ENCODE data around the gene EIF2A.

The EIF2A gene

GRCh38 chr3:150626148-150626930 is 79.8 kb downstream of the EIF2A start:
- Mint-ChIP-seq H3K4me1 (ENCODE audit: low read depth) (peaks cover 17% of the 10 kb centered on the region), H3K27ac (no peak overlapping the region), H3K9me3 (ENCODE audit: low read depth) (no peaks in the 10 kb centered on the region), H3K36me3 (peaks cover 15% of the 10 kb centered on the region), H3K4me3 (no peak overlapping the region), H3K27me3 (no peaks in the 10 kb centered on the region)

DNA sequence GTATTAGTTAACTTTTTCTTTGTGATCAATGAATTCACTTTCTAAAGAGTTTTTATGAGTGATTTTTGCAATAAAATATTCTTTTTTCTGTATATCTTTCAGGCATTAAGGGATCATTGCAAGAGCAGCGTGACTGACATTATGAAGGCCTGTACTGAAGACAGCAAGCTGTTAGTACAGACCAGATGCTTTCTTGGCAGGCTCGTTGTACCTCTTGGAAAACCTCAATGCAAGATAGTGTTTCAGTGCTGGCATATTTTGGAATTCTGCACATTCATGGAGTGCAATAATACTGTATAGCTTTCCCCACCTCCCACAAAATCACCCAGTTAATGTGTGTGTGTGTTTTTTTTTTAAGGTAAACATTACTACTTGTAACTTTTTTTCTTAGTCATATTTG is 81.0 kb downstream of the EIF2A start:
- peaks cover 15% of the 10 kb centered on the region for H3K36me3 Mint-ChIP-seq
- no peak overlapping the region for H3K27ac Mint-ChIP-seq
- peaks cover 8% of the 10 kb centered on the region for H3K4me1 Mint-ChIP-seq (ENCODE audit: low read depth)
- no peak overlapping the region for H3K4me3 Mint-ChIP-seq
- H3K27me3 Mint-ChIP-seq = no peaks in the 10 kb centered on the region
- no peaks in the 10 kb centered on the region for H3K9me3 Mint-ChIP-seq (ENCODE audit: low read depth)

- no peaks in the 10 kb centered on the region for H3K27me3 Mint-ChIP-seq
- peaks cover 10% of the 10 kb centered on the region for H3K36me3 Mint-ChIP-seq
- H3K4me1 Mint-ChIP-seq (ENCODE audit: low read depth) = peaks cover 20% of the 10 kb centered on the region
- H3K27ac Mint-ChIP-seq = peak overlapping the region; percentile 47
- no peaks in the 10 kb centered on the region for H3K9me3 Mint-ChIP-seq (ENCODE audit: low read depth)
- no peak overlapping the region for H3K4me3 Mint-ChIP-seq
Observed at GRCh38 chr3:150631515-150632221, 85.1 kb downstream of the EIF2A start.

DNA sequence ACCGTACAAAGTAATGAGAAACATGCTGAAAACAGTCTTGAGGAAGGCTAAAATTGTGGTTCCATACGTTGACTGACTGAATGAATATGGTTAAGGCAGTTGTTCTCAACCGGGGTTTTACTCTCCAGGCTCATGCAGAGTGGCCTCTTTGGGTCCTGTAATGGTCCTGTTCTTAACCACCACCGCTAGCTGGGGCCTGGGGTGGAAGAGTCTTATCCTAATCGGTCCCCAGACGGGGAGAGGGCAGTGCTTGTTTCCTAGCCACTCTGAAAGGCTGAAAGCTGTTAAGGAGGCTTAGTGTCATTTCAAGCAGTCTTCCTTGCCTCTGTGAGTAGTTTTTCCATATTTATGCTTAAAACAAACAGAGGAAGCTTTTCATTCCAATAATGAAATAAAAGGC is 88.5 kb downstream of the EIF2A start:
- Mint-ChIP-seq H3K27ac (peak overlapping the region; percentile 23), H3K9me3 (ENCODE audit: low read depth) (no peaks in the 10 kb centered on the region), H3K4me3 (no peak overlapping the region), H3K4me1 (ENCODE audit: low read depth) (peaks cover 22% of the 10 kb centered on the region), H3K36me3 (peaks cover 7% of the 10 kb centered on the region), H3K27me3 (no peaks in the 10 kb centered on the region)

DNA sequence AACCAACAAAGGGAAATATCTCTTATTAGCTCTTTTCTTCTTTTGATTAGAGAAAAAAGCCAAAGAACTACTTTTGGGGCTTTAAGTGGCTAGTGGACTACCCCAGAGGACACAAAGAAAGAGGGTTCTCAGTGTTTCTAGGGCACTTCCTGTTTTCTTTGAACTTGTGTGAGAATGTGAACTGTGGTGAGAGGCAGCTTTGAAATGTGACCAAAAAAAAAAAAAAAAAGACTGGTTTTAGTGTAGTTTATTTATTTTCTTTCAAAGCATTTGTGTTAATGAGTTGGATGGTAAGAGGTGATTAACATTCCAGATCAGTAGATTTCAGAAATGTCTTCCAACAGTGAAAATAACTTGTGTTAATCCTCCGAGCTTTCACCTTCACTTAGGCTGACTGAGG is 88.9 kb downstream of the EIF2A start:
- H3K9me3 Mint-ChIP-seq (ENCODE audit: low read depth) = no peaks in the 10 kb centered on the region

More for the DNA sequence above, 88.9 kb downstream of the EIF2A start:
- Mint-ChIP-seq H3K4me3 (no peak overlapping the region), H3K27me3 (no peaks in the 10 kb centered on the region), H3K36me3 (peaks cover 6% of the 10 kb centered on the region), H3K27ac (peak overlapping the region; percentile 30), H3K4me1 (ENCODE audit: low read depth) (peaks cover 22% of the 10 kb centered on the region)

Data from activated naive CD8-positive, alpha-beta T cell (primary cell).